Fibroblast of villous mesenchyme (primary cell): Measurements from ENCODE around the gene YWHAG. TPM values are rescaled to one million over a fixed set of nuclear protein-coding genes. Genes with fewer than 3 reads are reported as not detected.
"Not testable (repeated sequence)": the region's sequence is repeated elsewhere in the genome, so short reads cannot be mapped to it uniquely, and the experiment has no call there.

Experiments used
- DNase-seq: peaks from one replicate; pipeline ENCODE4 v3.0.0-alpha.2; 2010; ENCODE audit warnings: low read depth
- H3K4me3 ChIP-seq: 2 replicates; pipeline ENCODE4 v1.5.1; 2011; ENCODE audit warnings: low read depth, mild to moderate bottlenecking, low read length
- total RNA-seq: library from RNA; depleted of rRNA; stranded (reverse); fragments of >200 nt; gene quantifications from 2 replicates; pipeline ENCODE4 v1.2.3, GENCODE V29; 2012
- TF ChIP-seq, protein P1 (sequence below): IDR thresholded peaks from 2 replicates; pipeline ENCODE4 v1.5.1; 2012; ENCODE audit warnings: low read depth, mild to moderate bottlenecking, low read length; ENCODE audit not compliant: insufficient read depth

Gene YWHAG
- total RNA-seq = 125 and 141 TPM in 2 replicates

DNA sequence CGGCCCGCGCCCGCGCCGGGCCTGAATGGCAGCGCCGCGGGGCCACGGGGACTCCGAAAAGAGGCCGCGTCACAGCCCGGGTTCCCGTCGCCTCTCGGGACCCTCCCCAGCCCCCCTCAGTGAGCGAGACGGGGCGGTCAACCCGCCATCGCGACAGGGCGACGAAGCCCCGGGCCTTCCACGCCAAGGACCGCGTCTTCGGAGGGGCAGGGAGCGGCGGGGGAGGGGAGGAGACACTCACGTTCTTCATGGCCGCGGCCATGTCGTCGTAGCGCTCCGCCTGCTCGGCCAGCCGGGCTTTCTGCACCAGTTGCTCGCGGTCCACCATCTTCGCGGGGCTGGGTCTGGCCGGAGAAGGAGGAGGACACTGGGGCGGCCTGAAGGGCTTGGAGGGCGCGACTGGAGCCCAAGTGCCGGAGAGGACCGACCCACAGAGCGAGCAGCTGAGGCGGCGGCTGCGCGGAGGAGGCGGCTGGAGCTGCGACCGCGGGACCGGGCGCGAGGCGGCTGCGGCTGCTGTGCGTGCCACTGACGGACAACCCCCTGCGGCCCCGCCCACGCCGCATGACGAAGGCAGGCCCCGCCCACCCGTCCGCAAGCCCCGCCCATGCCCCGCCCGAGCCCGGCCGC lies at the start of gene YWHAG:
TSS of gene YWHAG (minus strand) at position 511 of the 630 bp plus-strand sequence. CDS start at position 328, 183 bp downstream.
- DNase-seq = peak; percentile 91
- TF ChIP-seq, protein P1, sequence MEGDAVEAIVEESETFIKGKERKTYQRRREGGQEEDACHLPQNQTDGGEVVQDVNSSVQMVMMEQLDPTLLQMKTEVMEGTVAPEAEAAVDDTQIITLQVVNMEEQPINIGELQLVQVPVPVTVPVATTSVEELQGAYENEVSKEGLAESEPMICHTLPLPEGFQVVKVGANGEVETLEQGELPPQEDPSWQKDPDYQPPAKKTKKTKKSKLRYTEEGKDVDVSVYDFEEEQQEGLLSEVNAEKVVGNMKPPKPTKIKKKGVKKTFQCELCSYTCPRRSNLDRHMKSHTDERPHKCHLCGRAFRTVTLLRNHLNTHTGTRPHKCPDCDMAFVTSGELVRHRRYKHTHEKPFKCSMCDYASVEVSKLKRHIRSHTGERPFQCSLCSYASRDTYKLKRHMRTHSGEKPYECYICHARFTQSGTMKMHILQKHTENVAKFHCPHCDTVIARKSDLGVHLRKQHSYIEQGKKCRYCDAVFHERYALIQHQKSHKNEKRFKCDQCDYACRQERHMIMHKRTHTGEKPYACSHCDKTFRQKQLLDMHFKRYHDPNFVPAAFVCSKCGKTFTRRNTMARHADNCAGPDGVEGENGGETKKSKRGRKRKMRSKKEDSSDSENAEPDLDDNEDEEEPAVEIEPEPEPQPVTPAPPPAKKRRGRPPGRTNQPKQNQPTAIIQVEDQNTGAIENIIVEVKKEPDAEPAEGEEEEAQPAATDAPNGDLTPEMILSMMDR = no peak

DNA sequence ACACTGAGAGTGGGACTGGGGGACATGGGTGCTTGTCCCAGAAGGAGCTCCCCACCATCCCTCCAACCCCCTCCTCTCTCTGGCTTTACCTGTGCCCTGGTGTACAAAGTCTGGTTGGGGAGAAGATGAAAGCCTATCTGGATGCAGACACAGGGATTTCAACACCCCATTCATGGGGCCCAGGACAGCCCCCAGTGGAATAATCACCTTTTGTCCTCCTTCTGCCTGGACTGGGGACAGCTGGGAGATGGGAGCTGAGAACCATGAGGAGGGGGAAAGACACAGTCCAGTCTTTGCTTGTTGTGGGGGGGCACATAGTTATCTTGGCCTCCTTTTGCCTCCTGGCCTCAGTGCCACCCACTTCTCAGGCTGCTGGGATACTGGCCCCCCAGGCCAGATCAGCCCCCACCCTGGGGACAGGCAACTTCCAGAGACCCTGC lies 49.4 kb upstream of the YWHAG start:
- H3K4me3 ChIP-seq = no peak overlapping the region
- no peak for DNase-seq
- TF ChIP-seq, protein P1 = no peak

More for the DNA sequence above, at the start of gene YWHAG:
- H3K4me3 ChIP-seq = peak within 1 kb of the TSS; percentile 94

DNA sequence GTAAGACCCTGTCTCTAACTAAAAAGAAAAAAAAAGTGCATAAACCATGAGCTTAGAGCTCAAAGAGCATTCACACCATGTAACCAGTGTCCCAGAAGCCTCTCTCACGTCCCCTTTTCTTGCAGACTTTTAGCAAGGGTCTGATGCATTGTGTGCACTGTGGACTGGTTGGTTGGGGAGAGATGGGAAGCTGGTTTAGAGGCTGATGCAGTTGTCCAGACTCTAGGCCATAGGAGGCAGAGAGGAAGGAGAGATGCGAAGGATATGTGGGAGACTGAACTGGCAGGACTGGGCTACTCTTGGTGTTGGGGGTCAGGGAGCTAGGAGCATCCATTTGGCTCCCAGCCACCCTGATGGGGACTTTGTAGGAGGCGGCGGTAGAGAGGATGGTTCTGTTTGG lies 48.9 kb upstream of the YWHAG start:
- DNase-seq = no peak
- no peak overlapping the region for H3K4me3 ChIP-seq
- TF ChIP-seq, protein P1 = no peak

DNA sequence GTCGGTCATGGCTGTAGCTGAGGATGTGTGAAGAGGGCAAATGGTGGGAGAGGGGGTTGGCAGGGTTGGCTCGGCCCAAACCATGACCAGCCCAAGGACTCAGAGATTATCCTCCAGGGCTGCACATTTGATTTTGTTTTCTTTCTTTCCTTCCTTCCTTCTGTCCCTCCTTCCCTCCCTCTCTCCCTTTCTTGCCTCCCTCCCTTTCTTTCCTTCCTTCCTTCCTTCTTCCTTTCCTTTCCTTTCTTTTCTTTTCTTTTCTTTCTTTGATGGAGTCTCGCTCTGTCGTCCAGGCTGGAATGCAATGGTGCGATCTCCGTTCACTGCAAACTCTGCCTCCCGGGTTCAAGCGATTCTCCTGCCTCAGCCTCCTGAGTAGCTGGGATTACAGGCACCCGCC lies 46.9 kb upstream of the YWHAG start:
- no peak for DNase-seq
- no peak overlapping the region for H3K4me3 ChIP-seq
- TF ChIP-seq, protein P1 = no peak

DNA sequence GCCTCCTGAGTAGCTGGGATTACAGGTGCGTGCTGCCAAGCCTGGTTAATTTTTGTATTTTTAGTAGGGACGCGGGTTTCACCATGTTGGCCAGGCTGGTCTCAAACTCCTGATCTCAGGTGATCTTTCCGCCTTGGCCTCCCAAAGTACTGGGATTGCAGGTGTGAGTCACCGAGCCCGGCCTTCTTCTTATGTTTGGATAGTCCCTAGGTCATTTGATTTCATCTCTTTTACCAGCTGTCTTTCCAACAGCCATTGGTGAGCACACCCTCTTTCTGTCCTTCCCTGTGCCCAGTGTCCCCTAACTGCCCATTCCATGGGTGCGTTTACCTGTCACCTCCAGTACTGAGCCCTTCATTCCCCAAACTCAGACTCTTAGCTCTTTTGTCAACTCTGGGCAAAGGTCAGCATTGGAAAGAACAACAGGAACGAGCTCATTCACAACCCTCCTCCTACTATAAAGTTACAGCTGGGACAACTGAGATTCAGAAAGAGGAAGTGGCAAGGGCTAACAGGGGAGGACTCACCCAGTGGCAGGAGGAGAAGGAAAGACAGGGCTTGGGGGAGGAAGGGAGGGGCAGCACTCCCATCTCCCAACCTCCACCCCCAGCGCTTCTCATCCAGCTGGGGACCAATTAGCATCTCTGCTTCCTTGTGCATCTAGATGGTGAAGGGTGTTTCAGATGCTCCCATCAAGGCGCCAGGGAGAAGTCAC lies 45.1 kb upstream of the YWHAG start:
- TF ChIP-seq, protein P1 = no peak
- no peak overlapping the region for H3K4me3 ChIP-seq
- DNase-seq = no peak

DNA sequence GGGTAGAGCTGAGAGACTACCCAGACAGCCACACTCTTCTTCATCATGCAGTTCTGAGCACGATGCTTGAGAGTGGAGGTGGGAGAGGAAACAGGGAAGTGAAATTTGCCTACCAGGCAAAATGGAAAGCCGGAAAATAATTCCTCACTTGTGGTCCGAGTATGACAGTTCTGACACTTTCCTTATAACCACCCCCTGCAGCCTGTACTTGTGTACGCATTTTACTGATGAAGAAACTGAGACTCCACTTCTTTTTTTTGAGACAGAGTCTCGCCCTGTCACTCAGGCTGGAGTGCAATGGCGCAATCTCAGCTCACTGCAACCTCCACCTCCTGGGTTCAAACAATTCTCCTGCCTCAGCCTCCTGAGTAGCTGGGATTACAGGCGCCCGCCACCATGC lies 44.3 kb upstream of the YWHAG start:
- DNase-seq, H3K4me3 ChIP-seq: not testable (repeated sequence)

DNA sequence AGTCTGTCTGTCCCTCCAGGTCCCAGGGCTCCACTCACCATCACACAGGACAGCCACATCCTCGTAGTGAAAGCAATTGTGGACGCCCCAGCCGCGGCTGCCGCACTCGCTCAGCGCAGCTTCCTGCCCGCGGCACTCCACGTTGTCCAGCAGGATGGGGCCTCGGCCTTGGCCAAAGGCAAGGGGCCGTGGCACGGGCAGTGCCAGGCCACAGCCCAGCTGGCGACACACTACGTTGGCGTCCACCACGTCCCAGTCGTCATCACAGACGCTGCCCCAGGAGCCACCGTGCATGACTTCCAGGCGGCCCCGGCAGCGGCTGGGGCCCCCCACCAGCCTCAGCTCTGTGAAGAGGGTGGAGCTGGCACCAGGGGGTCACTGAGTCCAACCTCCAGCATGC lies 41.5 kb upstream of the YWHAG start:
- H3K4me3 ChIP-seq = no peak overlapping the region
- DNase-seq = no peak
- TF ChIP-seq, protein P1 = no peak
